ENCODE measurements around the gene PORCN.

The PORCN gene

GRCh38 chrX:48482526-48482925 lies 26.3 kb upstream of the PORCN start:
- no peak for DNase-seq (ENCODE audit: low read depth)
- H3K4me3 ChIP-seq (ENCODE audit: low read depth, low read length) = no peak overlapping the region
- TF ChIP-seq, protein P1, sequence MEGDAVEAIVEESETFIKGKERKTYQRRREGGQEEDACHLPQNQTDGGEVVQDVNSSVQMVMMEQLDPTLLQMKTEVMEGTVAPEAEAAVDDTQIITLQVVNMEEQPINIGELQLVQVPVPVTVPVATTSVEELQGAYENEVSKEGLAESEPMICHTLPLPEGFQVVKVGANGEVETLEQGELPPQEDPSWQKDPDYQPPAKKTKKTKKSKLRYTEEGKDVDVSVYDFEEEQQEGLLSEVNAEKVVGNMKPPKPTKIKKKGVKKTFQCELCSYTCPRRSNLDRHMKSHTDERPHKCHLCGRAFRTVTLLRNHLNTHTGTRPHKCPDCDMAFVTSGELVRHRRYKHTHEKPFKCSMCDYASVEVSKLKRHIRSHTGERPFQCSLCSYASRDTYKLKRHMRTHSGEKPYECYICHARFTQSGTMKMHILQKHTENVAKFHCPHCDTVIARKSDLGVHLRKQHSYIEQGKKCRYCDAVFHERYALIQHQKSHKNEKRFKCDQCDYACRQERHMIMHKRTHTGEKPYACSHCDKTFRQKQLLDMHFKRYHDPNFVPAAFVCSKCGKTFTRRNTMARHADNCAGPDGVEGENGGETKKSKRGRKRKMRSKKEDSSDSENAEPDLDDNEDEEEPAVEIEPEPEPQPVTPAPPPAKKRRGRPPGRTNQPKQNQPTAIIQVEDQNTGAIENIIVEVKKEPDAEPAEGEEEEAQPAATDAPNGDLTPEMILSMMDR (conservative IDR thresholded peaks at IDR 0.05; ENCODE audit: low read depth, low read length) = no peak

DNA sequence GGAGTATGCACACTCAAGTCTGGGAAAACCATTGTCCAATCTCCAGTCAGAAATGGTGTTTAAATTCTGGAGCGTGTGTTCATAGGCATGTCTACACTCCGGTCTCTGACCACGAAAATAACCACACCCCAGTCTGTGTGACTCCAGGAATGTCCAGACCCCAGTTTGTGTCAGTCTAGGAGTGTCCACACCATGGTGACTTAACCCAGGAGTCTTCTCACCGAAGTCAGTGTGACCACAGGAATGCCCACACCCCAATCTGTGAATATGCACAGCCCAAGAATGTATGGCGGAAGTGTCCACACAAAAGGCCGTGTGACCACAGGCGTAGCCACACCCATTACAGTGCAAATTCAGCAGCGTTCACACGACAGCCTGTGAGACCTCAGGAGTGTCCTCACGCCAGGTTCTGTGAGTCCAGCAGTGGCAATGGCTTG lies 21.4 kb upstream of the PORCN start:
- no peak overlapping the region for H3K4me3 ChIP-seq (ENCODE audit: low read depth, low read length)
- DNase-seq (ENCODE audit: low read depth) = peak; percentile 95
- TF ChIP-seq, protein P1 (conservative IDR thresholded peaks at IDR 0.05; ENCODE audit: low read depth, low read length) = no peak

- no peak for DNase-seq (ENCODE audit: low read depth)
- TF ChIP-seq, protein P1 (conservative IDR thresholded peaks at IDR 0.05; ENCODE audit: low read depth, low read length) = no peak
- H3K4me3 ChIP-seq (ENCODE audit: low read depth, low read length) = no peak overlapping the region
These were observed 20.8 kb upstream of the PORCN start for GRCh38 chrX:48488034-48488433.

- DNase-seq (ENCODE audit: low read depth) = no peak
- TF ChIP-seq, protein P1 (conservative IDR thresholded peaks at IDR 0.05; ENCODE audit: low read depth, low read length) = no peak
- no peak overlapping the region for H3K4me3 ChIP-seq (ENCODE audit: low read depth, low read length)
These were observed 19.5 kb upstream of the PORCN start for GRCh38 chrX:48489296-48489695.

DNA sequence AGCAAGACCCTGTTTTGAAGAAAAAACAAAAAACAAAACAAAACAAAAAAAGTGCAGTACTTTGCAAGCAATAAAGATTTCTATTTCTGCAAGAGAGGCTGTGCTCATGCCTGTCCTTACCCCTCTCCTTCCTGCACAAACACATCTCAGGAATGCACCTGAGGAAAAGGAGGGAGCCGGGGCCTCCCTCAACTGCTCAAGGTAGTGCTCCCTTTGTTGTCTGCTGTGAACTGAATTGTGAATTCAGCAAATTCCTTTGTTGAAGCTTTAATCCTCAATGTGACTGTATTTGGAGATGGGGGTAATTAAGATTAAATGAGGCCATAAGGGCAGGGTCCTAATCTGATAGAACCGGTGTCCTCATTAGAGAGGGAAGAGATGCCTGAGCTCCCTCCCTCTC lies 18.9 kb upstream of the PORCN start:
- no peak for DNase-seq (ENCODE audit: low read depth)
- H3K4me3 ChIP-seq (ENCODE audit: low read depth, low read length) = no peak overlapping the region
- TF ChIP-seq, protein P1 (conservative IDR thresholded peaks at IDR 0.05; ENCODE audit: low read depth, low read length) = no peak

- H3K4me3 ChIP-seq (ENCODE audit: low read depth, low read length) = no peak overlapping the region
These were observed 18.1 kb upstream of the PORCN start for GRCh38 chrX:48490661-48491060.

DNA sequence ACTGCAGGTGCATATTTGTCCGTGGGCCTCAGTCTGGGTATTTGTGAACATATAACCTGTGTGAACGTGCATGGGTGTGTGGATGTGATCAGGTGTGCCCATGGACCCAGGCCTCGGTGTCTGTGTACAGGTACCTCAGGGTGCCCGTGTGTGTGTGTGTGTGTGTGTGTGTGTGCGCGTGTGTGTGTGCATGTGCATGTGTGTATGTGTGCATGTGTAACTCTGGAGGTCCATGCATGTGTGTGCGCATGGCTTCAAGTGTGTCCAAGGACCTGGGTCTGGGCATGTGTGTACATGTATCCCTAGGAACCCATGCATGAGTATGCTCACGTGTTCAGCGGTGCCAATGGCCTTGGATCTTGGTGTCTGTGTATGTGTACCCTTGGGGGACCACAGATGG lies 17.0 kb upstream of the PORCN start:
- no peak for DNase-seq (ENCODE audit: low read depth)
- TF ChIP-seq, protein P1 (conservative IDR thresholded peaks at IDR 0.05; ENCODE audit: low read depth, low read length) = no peak
- H3K4me3 ChIP-seq (ENCODE audit: low read depth, low read length) = no peak overlapping the region

More at GRCh38 chrX:48490661-48491060, 18.1 kb upstream of the PORCN start:
- no peak for DNase-seq (ENCODE audit: low read depth)
- TF ChIP-seq, protein P1 (conservative IDR thresholded peaks at IDR 0.05; ENCODE audit: low read depth, low read length) = no peak
